ENCODE results near the gene ZNRF3. TPM values are rescaled to one million over a fixed set of nuclear protein-coding genes. Genes with fewer than 3 reads are reported as not detected.
"Not testable (repeated sequence)": the region's sequence is repeated elsewhere in the genome, so short reads cannot be mapped to it uniquely, and the experiment has no call there.

The ZNRF3 gene
- total RNA-seq, 1 donor from 2014 or later, result 18.5 TPM

DNA sequence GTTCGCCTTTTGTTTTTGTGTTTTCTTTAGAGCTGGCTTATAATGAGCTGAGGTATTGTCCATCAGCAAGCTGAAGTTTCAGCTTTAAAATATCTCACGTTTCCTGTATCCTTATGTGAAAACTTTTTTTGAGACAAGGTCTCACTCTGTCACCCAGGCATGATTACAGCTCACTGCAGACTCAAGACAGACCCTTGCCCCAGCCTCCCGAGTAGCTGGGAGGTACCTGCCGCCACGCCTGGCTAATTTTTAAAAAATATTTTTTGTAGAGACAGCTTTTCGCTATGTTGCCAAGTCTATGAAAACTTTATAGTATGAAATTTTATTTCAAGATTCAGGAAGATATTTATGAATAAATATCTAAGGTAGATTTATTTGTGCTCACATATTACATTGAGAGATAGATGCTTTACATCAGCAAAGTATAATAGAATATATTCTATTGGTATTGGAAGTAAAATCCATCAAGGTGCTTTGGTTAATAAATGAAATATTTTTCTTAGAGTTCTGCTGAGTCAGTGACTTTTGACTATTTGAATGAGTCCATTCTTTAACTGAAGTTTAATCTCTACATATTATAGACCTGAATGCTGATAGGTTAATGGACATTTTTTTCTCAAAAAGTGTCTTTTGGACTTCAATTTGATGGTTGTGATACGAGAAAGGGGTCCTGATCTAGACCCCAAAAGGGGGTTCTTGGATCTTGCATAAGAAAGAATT is 199.6 kb downstream of the ZNRF3 start:
- no peaks in the 10 kb centered on the region for H3K36me3 Mint-ChIP-seq (ENCODE audit: low read depth)
- no peak for DNase-seq (ENCODE audit: low read depth, low spot score)
- peaks cover 13% of the 10 kb centered on the region for H3K4me1 Mint-ChIP-seq
- H3K9me3 Mint-ChIP-seq, result no peaks in the 10 kb centered on the region
- H3K27me3 Mint-ChIP-seq (ENCODE audit: low read depth), result no peaks in the 10 kb centered on the region
- H3K27ac Mint-ChIP-seq (ENCODE audit: unreplicated experiment), result no peak overlapping the region
- TF ChIP-seq, protein P1, sequence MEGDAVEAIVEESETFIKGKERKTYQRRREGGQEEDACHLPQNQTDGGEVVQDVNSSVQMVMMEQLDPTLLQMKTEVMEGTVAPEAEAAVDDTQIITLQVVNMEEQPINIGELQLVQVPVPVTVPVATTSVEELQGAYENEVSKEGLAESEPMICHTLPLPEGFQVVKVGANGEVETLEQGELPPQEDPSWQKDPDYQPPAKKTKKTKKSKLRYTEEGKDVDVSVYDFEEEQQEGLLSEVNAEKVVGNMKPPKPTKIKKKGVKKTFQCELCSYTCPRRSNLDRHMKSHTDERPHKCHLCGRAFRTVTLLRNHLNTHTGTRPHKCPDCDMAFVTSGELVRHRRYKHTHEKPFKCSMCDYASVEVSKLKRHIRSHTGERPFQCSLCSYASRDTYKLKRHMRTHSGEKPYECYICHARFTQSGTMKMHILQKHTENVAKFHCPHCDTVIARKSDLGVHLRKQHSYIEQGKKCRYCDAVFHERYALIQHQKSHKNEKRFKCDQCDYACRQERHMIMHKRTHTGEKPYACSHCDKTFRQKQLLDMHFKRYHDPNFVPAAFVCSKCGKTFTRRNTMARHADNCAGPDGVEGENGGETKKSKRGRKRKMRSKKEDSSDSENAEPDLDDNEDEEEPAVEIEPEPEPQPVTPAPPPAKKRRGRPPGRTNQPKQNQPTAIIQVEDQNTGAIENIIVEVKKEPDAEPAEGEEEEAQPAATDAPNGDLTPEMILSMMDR (conservative IDR thresholded peaks at IDR 0.05), result no peak
- no peak overlapping the region for H3K4me3 Mint-ChIP-seq

DNA sequence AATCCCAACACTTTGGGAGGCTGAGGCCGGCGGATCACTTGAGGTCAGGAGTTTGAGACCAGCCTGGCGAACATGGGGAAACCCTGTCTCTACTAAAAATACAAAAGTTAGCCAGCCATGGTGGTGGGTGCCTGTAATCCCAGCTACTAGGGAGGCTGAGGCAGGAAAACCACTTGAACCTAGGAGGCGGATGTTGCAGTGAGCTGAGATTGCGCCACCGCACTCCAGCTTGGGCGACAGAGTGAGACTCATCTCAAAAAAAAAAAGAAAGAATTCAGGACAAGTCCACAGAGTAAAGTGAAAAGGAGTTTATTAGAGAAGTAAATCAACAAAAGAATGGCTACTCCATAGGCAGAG is 200.2 kb downstream of the ZNRF3 start:
- DNase-seq (ENCODE audit: low read depth, low spot score); H3K27me3 Mint-ChIP-seq (ENCODE audit: low read depth); H3K36me3 Mint-ChIP-seq (ENCODE audit: low read depth); H3K27ac Mint-ChIP-seq (ENCODE audit: unreplicated experiment); H3K4me3 Mint-ChIP-seq; H3K9me3 Mint-ChIP-seq: not testable (repeated sequence)
- H3K4me1 Mint-ChIP-seq, result peaks cover 13% of the 10 kb centered on the region

DNA sequence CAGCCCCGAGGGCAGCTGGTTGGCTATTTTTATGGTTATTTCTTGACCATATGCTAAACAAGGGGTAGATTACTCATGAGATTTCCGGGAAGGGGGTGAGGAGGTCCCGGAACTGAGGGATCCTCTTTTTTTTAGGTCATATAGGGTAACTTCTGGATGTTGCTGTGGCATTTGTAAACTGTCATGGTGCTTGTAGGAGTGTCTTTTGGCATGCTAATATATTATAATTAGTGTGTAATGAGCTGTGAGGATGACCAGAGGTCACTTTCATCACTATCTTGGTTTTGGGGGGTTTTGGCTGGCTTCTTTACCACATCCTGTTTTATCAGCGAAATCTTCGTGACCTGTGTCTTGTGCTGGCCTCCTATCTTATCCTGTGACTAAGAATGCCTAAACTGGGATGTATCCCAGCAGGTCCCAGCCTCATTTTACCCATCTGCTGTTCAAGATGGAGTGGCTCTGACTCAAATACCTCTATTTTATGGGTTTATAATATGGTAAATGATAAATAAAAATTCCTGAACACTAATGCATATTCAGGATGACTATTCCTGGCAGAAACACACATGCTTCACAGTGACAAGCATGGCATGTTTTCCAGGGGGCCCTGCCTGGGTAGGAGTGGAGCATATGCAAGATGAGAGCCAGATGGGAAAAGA is 200.7 kb downstream of the ZNRF3 start:
- H3K27ac Mint-ChIP-seq (ENCODE audit: unreplicated experiment), result no peak overlapping the region
- H3K36me3 Mint-ChIP-seq (ENCODE audit: low read depth), result no peaks in the 10 kb centered on the region
- H3K4me3 Mint-ChIP-seq, result no peak overlapping the region
- no peak for DNase-seq (ENCODE audit: low read depth, low spot score)
- no peaks in the 10 kb centered on the region for H3K9me3 Mint-ChIP-seq
- peaks cover 13% of the 10 kb centered on the region for H3K4me1 Mint-ChIP-seq
- no peaks in the 10 kb centered on the region for H3K27me3 Mint-ChIP-seq (ENCODE audit: low read depth)
- TF ChIP-seq, protein P1 (conservative IDR thresholded peaks at IDR 0.05), result no peak

DNA sequence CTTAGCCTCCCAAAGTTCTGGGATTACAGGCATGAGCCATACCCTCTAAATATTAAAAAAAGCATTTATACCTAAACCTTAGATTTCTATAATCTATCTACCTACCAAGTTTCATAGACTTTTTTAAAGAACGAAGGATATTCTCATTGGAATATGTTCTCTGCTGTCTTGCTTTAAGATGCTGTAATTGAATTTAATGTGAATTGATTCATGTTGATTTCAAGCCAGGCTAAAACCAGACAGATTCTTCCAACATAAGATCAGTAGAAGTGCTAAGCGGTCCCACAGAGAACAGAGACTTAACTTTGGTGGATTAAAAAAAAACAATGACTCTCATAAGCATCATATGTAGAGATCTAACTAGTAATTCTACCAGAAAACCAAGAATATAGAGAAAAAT is 203.6 kb downstream of the ZNRF3 start:
- DNase-seq (ENCODE audit: low read depth, low spot score), result no peak
- no peak overlapping the region for H3K27ac Mint-ChIP-seq (ENCODE audit: unreplicated experiment)

DNA sequence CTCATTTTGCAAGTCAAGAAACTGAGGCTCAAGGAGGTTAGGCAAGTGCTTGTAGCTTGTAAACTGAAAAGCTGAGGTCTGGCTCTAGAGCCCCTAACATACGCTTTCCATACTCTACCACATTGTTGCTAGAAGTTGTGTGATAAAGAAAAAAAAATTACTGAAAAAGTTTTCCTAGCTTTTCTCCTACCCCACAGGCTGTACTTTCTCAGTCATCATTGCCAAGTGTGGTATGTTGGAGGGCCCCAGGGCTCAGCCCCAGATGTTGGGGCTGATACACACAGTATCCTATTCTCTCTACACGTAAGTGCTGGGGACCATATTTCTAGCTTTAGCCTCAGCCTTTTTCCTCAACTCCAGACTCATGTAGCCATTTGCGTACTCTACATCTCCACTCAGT is 205.4 kb downstream of the ZNRF3 start:
- Mint-ChIP-seq H3K4me3 (no peak overlapping the region), H3K36me3 (ENCODE audit: low read depth) (no peaks in the 10 kb centered on the region), H3K27me3 (ENCODE audit: low read depth) (no peaks in the 10 kb centered on the region), H3K27ac (ENCODE audit: unreplicated experiment) (no peak overlapping the region), H3K4me1 (peaks cover 7% of the 10 kb centered on the region), H3K9me3 (no peaks in the 10 kb centered on the region)
- DNase-seq (ENCODE audit: low read depth, low spot score), result no peak
- TF ChIP-seq, protein P1 (conservative IDR thresholded peaks at IDR 0.05), result no peak

More for the DNA sequence above, 203.6 kb downstream of the ZNRF3 start:
- Mint-ChIP-seq H3K9me3 (no peaks in the 10 kb centered on the region), H3K27me3 (ENCODE audit: low read depth) (no peaks in the 10 kb centered on the region), H3K4me3 (no peak overlapping the region), H3K36me3 (ENCODE audit: low read depth) (no peaks in the 10 kb centered on the region), H3K4me1 (peaks cover 10% of the 10 kb centered on the region)
- TF ChIP-seq, protein P1 (conservative IDR thresholded peaks at IDR 0.05), result no peak

DNA sequence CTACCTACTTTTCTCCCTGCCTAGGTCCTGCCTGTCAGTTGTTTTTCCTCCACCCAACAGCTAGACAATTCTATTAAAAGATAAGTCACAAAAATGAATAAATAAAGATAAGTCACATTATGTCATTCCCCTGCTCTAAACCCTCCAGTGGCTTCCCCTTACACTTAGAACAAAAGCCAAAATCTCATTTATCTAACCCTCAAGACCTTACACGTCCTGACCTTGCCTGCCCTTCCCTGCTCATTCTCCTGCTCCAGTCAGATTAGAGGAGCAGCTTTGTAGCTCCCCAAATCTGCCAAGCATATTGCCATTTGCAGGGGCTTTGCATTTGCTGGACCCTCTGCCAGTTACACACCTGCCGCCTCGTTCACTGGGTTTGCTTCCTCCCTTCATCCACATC is 206.1 kb downstream of the ZNRF3 start:
- peaks cover 4% of the 10 kb centered on the region for H3K4me1 Mint-ChIP-seq
- no peak for DNase-seq (ENCODE audit: low read depth, low spot score)
- H3K27ac Mint-ChIP-seq (ENCODE audit: unreplicated experiment), result no peak overlapping the region
- no peak overlapping the region for H3K4me3 Mint-ChIP-seq
- no peaks in the 10 kb centered on the region for H3K27me3 Mint-ChIP-seq (ENCODE audit: low read depth)
- no peaks in the 10 kb centered on the region for H3K36me3 Mint-ChIP-seq (ENCODE audit: low read depth)
- TF ChIP-seq, protein P1 (conservative IDR thresholded peaks at IDR 0.05), result no peak
- no peaks in the 10 kb centered on the region for H3K9me3 Mint-ChIP-seq

All from neural crest cell (in vitro differentiated cells).